Skeletal muscle satellite cell (primary cell): ENCODE data around the gene TNFRSF8.
"Not testable (repeated sequence)": the region's sequence is repeated elsewhere in the genome, so short reads cannot be mapped to it uniquely, and the experiment has no call there.

Experiments used
- H3K27me3 ChIP-seq: 2 replicates; pipeline ENCODE4 v1.7.0; 2013; ENCODE audit warnings: low read length; ENCODE audit not compliant: control insufficient read depth, insufficient read depth
- H3K36me3 ChIP-seq: 2 replicates; pipeline ENCODE4 v1.7.0; 2013; ENCODE audit warnings: mild to moderate bottlenecking, control low read depth, low read length; ENCODE audit not compliant: insufficient read depth
- H3K4me1 ChIP-seq: 2 replicates; pipeline ENCODE4 v1.7.0; 2013; ENCODE audit warnings: low read length; ENCODE audit not compliant: control insufficient read depth, insufficient read depth
- H3K4me2 ChIP-seq: 2 replicates; pipeline ENCODE4 v1.7.0; 2013; ENCODE audit warnings: mild to moderate bottlenecking, low read length
- H3K4me3 ChIP-seq: 2 replicates; pipeline ENCODE4 v1.7.0; 2013; ENCODE audit warnings: low read length
- H3K9ac ChIP-seq: 2 replicates; pipeline ENCODE4 v1.7.0; 2013; ENCODE audit warnings: mild to moderate bottlenecking, low read depth, low read length, moderate library complexity
- H3K9me3 ChIP-seq: replicated peaks from 2 replicates; pipeline ENCODE4 v1.7.0; 2013; ENCODE audit warnings: mild to moderate bottlenecking, control low read depth, low read length

TNFRSF8 gene

DNA sequence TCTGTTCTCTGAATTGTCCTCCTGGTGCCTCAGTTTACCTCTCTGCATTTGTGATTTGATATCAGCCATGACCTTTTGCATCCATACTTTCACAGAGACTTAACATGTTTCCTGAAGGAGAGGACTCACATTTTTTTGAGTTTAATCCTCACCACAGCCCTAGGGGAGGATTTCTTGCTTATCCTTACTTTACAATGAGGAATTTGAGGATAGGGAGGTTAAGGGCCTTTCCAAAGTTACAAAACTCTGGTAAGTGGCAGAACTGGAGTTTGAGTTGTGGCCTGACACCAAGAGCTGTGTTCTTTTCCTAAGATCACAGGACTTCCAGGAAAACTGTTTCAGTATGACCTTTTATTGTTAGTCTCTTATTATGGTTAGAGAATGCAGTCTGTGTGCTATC is 34.2 kb downstream of the TNFRSF8 start:
- Histone ChIP-seq H3K9ac (no peak overlapping the region), H3K27me3 (peaks cover 4% of the 10 kb centered on the region), H3K4me2 (no peak overlapping the region), H3K9me3 (no peaks in the 10 kb centered on the region), H3K4me1 (no peaks in the 10 kb centered on the region), H3K4me3 (no peak overlapping the region), H3K36me3 (no peaks in the 10 kb centered on the region)

- Histone ChIP-seq H3K9ac (no peak overlapping the region), H3K4me1 (no peaks in the 10 kb centered on the region), H3K9me3 (no peaks in the 10 kb centered on the region), H3K27me3 (peaks cover 6% of the 10 kb centered on the region), H3K4me2 (no peak overlapping the region), H3K36me3 (no peaks in the 10 kb centered on the region), H3K4me3 (no peak overlapping the region)
These were observed 35.7 kb downstream of the TNFRSF8 start for GRCh38 chr1:12098786-12099185.

DNA sequence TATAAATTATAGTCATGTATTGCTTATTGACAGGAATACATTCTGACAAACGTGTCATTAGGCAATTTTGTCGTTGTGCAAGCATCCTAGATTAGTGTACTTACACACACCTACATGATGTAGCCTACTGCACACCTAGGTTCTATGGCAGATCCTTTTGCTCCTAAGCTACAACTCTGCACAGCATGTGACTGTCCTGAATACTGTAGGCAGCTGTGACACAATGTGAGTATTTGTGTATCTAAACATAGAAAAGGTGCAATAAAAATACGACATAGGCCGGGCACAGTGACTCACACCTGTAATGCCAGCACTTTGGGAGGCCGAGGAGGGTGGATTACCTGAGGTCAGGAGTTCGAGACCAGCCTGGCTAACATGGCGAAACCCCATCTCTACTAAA is 36.5 kb downstream of the TNFRSF8 start:
- no peaks in the 10 kb centered on the region for H3K4me1 ChIP-seq
- H3K27me3 ChIP-seq: peaks cover 13% of the 10 kb centered on the region
- H3K4me2 ChIP-seq: no peak overlapping the region
- no peak overlapping the region for H3K4me3 ChIP-seq
- no peaks in the 10 kb centered on the region for H3K9me3 ChIP-seq
- no peak overlapping the region for H3K9ac ChIP-seq
- no peaks in the 10 kb centered on the region for H3K36me3 ChIP-seq

- H3K4me2 ChIP-seq: no peak overlapping the region
- H3K27me3 ChIP-seq: peaks cover 18% of the 10 kb centered on the region
- H3K9ac ChIP-seq: no peak overlapping the region
- no peak overlapping the region for H3K4me3 ChIP-seq
- no peaks in the 10 kb centered on the region for H3K9me3 ChIP-seq
- H3K36me3 ChIP-seq: no peaks in the 10 kb centered on the region
- no peaks in the 10 kb centered on the region for H3K4me1 ChIP-seq
These were observed 37.0 kb downstream of the TNFRSF8 start for GRCh38 chr1:12100071-12100470.

GRCh38 chr1:12101120-12101519 is 38.0 kb downstream of the TNFRSF8 start:
- not testable (repeated sequence) for H3K36me3 ChIP-seq, H3K4me3 ChIP-seq, H3K4me1 ChIP-seq, H3K4me2 ChIP-seq, H3K9ac ChIP-seq, H3K9me3 ChIP-seq
- H3K27me3 ChIP-seq: peaks cover 24% of the 10 kb centered on the region

DNA sequence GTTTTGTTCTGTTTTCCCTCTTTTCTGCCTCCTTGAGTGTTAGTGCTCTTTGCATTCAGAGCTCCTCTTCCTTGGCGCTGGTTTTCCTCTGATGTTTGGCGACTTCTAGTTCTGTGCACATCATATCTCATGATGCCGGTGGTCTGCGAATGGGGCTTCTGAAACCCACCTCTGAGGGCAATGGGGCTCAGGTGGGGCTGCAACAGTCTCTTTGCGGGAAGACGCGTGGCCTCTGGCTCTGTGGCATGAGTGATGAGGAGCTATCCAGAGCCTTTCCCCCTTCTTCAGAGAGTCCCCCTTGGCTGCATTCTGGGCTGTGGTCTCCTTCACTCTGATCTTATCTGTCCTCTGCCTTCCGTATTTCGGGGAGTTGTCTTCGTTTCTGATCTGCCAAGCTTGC is 39.0 kb downstream of the TNFRSF8 start:
- Histone ChIP-seq H3K9me3 (no peaks in the 10 kb centered on the region), H3K27me3 (peaks cover 29% of the 10 kb centered on the region), H3K4me2 (no peak overlapping the region), H3K9ac (no peak overlapping the region), H3K4me1 (no peaks in the 10 kb centered on the region), H3K36me3 (no peaks in the 10 kb centered on the region), H3K4me3 (no peak overlapping the region)

- H3K4me2 ChIP-seq: no peak overlapping the region
- H3K4me1 ChIP-seq: no peaks in the 10 kb centered on the region
- H3K4me3 ChIP-seq: no peak overlapping the region
- H3K36me3 ChIP-seq: no peaks in the 10 kb centered on the region
- peaks cover 35% of the 10 kb centered on the region for H3K27me3 ChIP-seq
- no peaks in the 10 kb centered on the region for H3K9me3 ChIP-seq
- H3K9ac ChIP-seq: no peak overlapping the region
These were observed 41.3 kb downstream of the TNFRSF8 start for GRCh38 chr1:12104417-12104816.

GRCh38 chr1:12106153-12106552 is 43.0 kb downstream of the TNFRSF8 start:
- Histone ChIP-seq H3K4me1 (no peaks in the 10 kb centered on the region), H3K9me3 (no peaks in the 10 kb centered on the region), H3K36me3 (no peaks in the 10 kb centered on the region), H3K9ac (no peak overlapping the region), H3K4me2 (no peak overlapping the region), H3K4me3 (no peak overlapping the region), H3K27me3 (peaks cover 43% of the 10 kb centered on the region)

DNA sequence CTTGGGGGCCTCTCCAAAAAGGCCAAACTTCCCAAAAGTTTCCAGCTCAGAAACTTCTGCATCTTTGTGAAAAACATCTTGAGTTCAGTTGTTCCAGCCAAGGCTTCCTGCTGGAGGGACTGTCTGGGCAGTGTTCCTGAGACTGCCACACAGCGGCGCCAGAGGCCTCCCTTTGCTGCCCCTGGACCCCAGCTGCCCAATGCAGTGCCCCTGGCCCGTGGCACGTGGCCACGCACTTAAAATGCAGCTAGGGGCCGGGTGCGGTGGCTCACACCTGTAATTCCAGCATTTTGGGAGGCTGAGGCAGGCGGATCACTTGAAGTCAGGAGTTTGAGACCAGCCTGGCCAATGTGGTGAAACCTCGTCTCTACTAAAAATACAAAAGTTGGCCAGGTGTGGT is 43.8 kb downstream of the TNFRSF8 start:
- not testable (repeated sequence) for H3K4me1 ChIP-seq, H3K9ac ChIP-seq, H3K4me3 ChIP-seq, H3K4me2 ChIP-seq, H3K9me3 ChIP-seq, H3K36me3 ChIP-seq
- peaks cover 43% of the 10 kb centered on the region for H3K27me3 ChIP-seq

DNA sequence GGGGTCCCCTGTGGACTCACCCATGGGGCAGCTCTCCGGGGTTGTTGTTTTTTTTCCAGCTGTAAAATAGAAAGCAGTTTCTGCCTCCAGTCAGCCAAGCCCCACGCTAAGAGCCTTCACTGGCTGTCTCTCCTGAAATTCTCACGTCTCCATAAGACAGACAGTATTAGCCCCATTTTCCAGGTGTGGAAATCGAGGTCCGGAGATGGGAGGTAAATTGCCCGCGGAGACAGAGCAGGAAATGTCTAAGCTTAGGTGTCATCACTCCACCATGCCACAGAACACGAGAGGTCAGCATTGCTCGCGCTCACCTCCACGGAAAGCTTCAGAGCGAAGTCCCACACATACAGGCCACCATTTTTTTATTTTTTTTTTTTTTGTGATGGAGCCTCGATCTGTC is 44.6 kb downstream of the TNFRSF8 start:
- H3K9me3 ChIP-seq: no peaks in the 10 kb centered on the region
- peaks cover 3% of the 10 kb centered on the region for H3K4me1 ChIP-seq
- no peak overlapping the region for H3K4me3 ChIP-seq
- no peak overlapping the region for H3K4me2 ChIP-seq
- H3K9ac ChIP-seq: no peak overlapping the region
- H3K27me3 ChIP-seq: peaks cover 39% of the 10 kb centered on the region
- no peaks in the 10 kb centered on the region for H3K36me3 ChIP-seq

DNA sequence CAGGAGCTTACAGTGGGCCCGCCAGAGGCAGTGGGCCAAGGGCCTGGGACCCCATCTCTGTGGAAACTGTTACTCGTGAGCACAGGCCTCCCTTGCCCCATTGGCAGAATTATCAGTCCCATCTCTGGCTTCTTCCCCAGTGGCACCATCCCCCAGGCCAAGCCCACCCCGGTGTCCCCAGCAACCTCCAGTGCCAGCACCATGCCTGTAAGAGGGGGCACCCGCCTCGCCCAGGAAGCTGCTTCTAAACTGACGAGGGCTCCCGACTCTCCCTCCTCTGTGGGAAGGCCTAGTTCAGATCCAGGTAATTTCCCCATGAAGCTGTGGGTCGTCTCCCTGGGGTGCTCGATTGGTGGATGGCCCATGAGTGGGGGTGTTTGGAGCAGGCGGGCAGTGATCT is 46.8 kb downstream of the TNFRSF8 start:
- Histone ChIP-seq H3K27me3 (peaks cover 37% of the 10 kb centered on the region), H3K4me3 (no peak overlapping the region), H3K4me1 (peaks cover 5% of the 10 kb centered on the region), H3K4me2 (no peak overlapping the region), H3K9me3 (no peaks in the 10 kb centered on the region), H3K9ac (no peak overlapping the region), H3K36me3 (no peaks in the 10 kb centered on the region)

DNA sequence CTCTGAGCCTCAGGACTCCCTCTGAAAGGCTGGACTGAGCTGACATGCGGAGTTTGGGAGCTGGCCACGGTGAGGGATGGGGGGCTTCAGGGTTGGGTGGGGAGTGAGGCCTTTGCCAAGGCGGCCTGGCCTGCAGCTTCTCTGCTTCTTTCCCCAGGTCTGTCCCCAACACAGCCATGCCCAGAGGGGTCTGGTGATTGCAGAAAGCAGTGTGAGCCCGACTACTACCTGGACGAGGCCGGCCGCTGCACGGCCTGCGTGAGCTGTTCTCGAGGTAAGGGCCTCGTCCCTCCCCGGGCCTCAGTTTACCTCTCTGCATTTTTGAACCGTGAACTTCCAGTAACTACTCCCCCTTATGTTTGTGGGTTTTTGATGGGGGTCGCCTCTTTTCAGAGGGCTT is 48.6 kb downstream of the TNFRSF8 start:
- no peaks in the 10 kb centered on the region for H3K9me3 ChIP-seq
- no peak overlapping the region for H3K4me2 ChIP-seq
- H3K4me3 ChIP-seq: no peak overlapping the region
- no peak overlapping the region for H3K9ac ChIP-seq
- peaks cover 5% of the 10 kb centered on the region for H3K4me1 ChIP-seq
- peaks cover 24% of the 10 kb centered on the region for H3K27me3 ChIP-seq
- no peaks in the 10 kb centered on the region for H3K36me3 ChIP-seq
